Activated CD4-positive, alpha-beta T cell treated with anti-CD3 and anti-CD28 coated beads, Interleukin-2, amount 50 U/mL, for 24 hours (primary cell): ENCODE results near the gene CDC14B.
A peak's percentile ranks its signal among the peaks of the same experiment; 100 is the strongest.
"Not testable (repeated sequence)": the region's sequence is repeated elsewhere in the genome, so short reads cannot be mapped to it uniquely, and the experiment has no call there.

Experiments used
- DNase-seq, 2 donors: peaks; one replicate each; pipeline ENCODE4 v3.0.0-alpha.2; 2020; ENCODE audit warnings: low read depth in 1 of 2, low spot score in 1 of 2

Gene CDC14B

DNA sequence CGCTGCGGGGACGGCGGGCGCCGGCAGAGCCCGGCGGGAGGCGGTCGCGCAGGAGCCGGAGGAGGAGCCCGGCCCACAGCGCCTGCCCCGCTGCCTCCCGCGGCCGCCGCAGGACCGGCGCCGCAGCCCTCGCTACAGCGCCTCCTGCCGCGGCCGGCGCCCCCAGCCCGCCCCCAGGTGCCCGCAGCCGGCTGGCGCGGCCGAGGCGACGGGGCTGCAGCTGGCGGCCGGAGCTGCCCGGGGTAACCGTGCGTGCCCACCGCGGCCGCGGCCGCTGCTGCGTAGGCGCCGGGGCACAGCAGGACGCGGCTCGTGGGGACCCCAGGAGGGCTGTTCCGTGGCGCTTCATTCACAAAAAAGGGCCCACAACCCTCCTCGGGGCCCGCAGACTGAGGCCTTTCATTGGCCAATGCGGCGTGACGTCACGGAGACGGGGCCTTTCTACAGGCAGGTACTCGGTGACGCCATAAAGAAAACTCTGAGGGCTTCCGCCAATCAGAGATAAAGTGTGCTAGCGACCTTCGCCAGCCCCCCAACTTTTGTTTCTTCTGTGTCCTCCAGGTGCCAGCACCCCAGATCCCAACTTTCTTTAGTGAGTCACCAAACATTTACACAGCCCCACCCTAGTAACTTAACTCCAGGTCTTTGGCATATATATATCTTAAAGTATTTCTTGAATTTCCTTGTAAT lies at the start of gene CDC14B:
CDC14B (minus strand) TSS at position 353 of the 690 bp plus-strand sequence. CDS start 465 bp downstream, outside the sequence.
- DNase-seq = peak; percentile 46 to 73

DNA sequence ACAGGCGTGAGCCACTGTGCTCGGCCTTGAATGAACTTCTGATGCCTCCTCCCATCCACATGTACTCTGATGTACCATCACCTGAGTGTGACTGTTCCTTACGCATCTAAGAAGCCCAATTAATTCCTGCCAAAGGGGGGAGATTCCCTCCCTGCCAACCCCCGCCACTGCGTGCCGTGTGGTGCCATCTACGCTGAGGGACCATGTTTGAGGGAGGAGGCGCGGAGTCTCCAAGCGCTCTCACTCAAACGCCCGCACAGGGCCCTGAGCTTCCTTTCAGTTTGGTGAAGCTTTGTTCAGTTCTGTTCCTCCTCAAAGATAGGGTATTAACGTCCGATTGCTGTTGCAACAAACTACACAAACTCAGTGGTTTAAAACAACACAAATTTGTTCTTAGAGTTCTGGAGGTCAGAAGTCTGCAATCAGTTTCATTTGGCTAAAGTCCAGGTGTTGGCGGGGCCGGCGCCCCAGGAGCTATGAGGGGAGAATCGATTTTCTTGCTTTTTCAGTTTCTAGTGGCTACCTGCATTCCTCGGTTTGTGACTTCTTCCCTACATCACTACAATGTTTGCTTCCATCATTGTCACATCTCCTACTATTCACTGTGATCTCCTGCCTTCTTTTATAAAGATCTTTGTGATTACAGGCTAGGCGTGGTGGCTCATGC lies 49.4 kb upstream of the CDC14B start:
- no peak for DNase-seq

DNA sequence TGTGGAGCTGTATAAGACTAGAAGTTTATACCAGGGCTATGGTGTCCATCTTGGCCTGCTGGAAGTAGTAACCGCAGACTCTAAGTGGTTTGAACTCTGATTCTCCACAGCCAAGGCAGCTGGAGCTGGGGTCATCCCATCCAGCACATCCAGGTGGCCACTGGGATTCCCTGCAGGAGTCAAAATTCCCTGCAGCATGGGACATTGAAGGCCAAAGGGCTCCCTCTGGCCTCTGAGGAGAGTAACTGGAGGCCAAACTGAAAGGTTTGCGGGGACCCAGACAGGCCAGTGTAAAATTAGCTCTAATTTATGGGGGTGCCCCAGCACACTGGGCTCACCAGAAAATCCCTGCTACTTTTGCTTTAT lies 47.7 kb upstream of the CDC14B start:
- DNase-seq = no peak

DNA sequence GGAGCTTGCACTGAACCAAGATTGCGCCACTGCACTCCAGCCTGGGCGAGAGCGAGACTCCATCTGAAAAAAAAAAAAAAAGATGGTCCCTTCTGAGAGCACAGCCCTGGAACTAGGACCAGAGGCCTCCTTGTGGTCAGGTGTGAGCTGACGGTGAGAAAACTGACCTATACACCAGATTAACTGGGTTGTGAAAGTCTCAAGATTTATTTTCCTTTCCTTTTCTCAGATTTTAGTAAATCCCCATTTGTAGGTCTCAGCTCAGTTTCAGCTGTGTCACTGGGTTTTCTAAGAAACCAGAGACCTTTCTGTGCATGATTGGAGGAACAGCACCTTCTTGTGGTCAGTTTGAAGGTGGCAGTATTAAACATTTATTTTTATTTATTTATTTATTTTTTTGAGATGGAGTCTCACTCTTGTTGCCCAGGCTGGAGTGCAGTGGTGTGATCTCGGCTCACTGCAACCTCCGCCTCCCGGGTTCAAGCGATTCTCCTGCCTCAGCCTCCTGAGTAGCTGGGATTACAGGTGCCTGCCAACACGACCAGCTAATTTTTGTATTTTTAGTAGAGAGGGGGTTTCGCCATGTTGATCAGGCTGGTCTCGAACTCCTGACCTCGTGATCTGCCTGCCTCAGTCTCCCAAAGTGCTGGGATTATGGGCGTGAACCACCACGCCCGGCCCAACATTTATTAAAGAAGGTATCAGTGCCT lies 47.2 kb upstream of the CDC14B start:
- not testable (repeated sequence) for DNase-seq

DNA sequence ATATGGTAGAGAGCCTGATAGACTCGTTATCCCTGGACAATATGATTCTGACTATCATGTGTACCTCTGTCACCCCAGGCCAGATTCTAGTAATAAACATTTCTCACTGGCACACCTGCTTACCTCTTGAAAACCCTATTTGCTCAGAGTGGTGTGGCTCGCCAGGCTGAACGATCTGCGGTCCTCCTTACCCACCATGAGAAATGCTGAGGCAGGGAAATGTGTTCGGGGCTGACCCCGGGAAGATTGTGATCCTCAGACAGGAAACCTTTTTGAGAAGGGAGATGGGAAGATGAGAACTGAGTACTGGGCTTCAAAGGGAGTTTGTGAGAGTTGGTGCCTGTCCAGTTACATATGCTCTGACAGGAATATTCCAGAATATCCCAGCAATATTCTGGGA lies 46.1 kb upstream of the CDC14B start:
- DNase-seq = no peak

DNA sequence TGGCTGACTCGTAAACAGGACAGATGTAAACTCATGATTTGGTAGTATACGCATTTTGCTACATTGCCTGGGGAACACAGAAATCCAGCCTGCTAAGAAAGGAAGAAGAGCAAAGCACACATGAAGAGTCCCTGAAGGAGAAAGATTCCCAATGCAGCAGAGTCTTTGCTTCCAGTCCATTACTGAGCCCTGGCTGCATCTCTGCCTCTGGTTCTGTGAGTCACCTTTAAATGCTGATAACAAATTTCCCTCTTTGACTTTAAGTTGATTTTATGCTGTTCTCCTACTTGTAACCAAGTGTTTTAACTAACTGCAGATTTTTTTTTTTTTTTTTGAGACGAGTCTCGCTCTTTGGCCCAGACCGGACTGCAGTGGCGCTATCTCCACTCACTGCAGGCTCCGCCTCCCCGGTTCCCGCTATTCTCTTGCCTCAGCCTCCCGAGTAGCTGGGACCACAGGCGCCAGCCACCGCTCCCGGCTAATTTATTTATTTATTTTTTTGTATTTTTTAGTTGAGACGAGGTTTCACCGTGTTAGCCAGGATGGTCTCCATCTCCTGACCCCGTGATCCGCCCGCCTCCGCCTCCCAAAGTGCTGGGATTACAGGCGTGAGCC lies 44.0 kb upstream of the CDC14B start:
- DNase-seq = no peak

DNA sequence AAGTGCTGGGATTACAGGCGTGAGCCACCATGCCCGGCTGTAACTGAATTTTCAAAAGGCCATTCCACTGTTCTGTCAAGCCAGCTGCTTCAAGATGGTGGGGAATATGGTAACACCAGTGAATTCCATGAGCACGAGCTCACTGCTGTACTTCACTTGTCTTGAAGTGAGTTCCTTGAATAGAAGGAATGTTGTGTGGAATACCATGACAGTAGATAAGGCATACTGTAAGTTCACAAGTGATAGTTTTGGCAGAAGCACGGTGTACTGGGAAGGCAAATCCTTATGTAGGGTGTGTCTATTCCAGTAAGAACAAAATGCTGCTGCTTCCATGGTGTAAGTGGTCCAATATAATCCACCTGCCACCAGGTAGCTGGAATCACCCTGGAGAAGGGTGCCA lies 42.1 kb upstream of the CDC14B start:
- no peak for DNase-seq

DNA sequence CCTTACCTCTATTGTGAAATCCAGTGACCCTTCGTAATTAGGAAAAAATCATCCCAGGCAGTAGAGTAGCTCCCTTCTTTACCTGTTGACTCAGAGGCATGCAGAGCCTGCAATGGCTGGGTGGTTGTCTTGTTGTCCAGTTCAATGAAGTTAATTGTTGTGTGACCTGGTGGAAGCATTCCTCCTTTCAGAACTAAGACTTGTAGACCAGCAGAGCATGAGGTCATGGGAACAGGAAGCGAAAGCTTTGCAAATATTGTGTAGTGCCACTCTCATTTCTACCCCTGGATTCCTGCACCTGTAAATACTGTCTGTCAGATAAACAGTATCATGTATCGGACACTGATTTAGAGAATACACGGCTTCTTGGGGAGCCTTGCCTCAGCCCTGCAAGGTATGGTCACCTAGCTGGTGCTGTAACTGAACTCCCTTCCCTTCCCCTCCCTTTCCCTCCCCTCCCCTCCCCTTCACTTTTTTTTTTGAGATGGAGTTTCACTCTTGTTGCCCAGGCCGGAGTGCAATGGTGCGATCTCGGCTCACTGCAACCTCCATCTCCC lies 41.1 kb upstream of the CDC14B start:
- DNase-seq = no peak

DNA sequence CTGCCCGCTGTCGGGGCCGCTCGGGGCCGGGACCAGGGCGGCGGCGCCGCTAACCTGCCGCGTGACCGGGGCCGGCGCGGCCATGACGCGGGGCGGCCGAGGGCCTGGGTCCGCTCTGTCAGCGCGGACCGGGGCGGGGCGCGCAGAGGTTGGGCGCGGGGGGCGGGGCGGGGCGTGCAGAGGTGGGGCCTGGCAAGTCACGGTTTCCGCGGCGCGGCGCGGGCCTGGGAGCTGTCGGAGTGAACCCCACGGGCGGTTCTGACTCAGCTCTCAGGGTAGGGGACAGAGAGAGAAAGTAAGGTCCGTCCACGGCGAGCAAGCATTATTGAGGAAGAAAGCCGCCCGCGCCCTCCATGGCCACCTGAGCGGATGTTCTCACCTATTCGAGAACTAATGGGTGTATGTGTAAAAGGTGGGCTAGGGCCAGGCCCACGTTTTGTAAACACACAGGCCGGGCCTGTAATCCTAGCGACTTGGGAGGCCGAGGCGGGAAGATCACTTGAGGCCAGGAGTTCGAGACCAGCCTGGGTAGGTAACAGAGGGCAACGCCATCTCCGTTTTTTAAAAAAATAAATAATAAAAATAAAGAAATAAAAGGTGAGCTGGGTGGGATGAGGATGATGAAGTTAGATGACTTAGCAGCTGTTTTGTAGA lies 35.7 kb upstream of the CDC14B start, which contains the start of gene PRXL2C:
PRXL2C (minus strand) TSS at position 120 of the 654 bp plus-strand sequence; CDS start at position 84, 36 bp downstream.
- DNase-seq = peak; percentile 56 to 62

DNA sequence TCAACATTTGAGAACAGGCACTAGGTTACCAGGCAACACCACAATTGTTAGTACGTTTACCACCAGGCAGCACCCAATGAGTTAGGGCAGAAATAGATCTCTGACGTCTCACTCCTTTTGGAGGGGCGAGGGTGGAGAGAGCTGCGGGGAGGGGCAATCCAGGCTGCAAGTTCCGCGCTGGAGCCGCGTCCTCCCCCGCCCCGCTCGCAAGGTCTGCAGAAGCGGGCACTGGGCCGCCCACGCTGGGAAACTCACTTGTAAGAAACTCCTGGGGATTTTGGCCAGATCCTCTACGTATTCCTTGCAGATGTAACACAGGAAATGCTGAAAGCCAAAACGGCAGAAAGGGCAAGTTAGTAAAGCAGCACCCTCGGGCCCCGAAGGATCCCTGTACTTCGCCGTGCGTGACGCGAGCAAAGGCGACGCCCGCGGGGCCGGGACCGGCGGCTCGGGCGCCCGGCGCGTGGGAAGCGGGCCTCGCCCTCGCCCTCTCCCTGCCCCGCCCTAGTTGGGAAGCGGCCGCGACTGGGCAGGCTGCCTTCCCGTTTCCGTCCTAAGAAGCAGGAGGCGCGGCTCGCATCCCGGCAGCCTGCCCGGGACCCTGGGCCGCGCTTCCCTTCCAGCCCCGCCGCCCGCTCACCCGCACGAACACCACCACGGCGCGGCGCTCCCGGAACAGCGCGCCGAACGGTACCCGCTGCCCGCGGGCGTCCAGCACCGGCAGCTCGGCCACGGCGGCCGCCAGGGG lies 35.0 kb upstream of the CDC14B start:
- peak; percentile 27 to 29 for DNase-seq

DNA sequence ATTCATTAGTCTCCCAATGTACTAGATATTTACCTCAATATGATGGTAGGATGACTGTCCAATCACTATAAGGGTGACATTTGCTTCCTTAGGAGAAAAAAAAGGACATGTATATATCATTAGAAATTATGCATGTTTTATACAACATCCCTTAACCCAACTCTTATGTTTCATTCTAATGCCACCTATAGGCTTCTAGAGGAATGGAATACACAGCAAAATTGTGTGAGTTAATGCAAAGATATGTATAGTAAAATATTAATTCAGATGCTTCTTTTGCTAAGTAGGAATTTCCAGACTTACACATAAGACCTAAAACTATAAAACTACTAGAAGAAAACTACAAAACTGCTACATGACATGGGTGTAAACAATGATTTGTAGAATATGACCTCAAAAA lies 32.0 kb upstream of the CDC14B start:
- DNase-seq = no peak

DNA sequence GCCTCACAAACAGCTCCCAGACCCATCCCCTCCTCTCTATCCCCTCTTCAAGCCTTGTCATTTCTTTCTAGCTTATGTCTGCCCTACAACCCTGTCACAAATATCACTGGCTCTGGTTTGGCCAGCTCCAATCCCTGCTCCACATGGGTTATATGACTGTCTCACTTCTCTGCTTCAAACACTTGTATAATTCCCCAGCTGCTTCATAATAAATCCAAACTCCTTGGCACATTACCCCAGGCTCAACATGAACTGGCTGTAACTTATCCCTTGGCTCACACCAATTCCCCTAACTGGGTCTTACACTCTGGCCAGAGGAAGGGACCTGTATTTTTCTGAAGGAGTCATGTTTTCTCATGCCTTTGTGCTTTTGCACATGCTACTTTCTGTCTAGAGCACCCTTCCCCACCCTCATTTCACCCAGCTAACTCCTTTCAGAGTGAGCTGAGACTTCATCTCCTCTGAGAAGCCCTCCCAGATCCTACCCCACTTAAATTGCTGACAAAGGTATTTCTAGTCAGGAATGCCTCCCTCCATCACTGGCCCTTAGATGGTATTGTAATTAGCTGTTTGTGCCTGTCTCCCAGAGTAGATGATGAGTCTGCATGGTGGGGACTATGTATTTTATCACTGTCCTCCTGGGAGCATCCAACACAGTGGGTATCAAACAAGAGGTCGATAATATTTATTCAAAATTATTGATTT lies 30.1 kb upstream of the CDC14B start:
- no peak for DNase-seq

DNA sequence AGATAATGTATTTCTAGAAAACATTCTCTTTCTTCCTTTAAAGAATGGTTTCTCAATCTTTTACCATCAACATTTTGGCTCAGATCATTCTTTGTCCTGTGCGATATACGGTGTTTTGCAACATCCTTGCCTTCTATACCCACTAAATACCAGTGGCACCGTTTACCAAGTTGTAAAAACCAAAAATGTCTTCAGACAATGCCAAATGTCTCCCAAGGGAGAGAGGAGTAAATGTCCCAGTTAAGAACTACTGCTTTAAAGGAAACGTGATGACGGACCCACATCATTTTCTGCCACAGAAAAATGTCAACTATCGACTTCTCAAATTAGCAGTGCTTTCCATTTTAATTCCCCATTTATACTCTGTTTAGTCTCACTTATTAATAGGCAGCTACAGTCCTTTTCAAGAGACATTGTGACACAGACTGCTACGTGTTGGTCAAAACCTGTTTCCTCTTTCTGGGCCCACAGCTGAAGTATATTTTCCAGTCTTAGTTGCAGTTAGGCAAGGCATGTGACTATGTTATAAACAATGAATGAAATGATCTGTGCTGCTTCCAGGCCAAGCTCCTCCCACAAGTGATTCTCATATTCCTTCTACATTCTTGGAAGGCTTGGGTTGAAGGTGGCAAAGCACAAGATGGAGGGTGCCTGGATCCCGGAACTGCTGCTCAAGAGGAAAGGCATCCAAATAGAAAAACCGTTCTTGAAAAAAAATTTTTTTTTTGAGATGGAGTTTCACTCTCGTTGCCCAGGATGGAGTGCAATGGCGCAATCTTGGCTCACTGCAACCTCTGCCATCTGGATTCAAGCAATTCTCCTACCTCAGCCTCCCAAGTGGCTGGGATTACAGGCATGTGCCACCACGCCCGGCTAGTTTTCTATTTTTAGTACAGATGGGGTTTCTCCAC lies 26.7 kb upstream of the CDC14B start:
- no peak for DNase-seq

DNA sequence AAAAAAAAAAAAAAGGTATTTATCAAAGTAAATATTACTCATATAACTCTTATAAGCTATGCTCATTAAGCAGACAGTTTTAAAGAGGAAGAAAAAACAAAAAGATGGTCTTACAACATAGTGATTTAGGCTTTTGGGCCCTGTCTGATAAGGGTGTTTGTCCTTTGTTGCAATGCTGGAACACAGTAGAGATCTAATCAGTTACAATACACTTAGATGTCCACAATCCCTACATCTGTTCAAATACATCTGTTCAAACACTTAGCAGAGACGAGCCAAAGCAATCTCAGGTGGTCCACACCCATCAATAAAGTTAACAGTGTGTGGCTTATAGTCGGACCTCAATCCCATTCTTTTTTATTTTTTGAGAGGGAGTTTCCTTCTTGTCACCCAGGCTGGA lies 24.5 kb upstream of the CDC14B start:
- DNase-seq = no peak

DNA sequence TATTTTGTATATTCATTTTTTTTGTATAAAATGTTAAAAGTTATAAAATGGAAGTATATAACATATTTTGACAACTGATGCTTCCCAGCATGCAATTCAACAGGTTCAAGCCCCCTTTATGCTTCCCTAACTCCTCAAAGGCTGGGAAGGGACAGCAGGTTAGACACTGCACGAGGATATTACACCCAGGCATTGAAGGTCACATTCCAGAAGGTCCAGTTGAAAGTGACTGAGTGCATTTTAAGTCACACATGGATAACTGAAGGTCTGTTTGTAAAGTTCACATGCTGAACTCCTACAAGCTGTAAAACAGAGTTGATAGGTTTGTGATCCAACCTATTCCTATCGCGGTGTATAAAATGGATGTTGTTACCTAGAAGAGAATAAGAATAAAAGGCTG lies 21.9 kb upstream of the CDC14B start:
- no peak for DNase-seq

DNA sequence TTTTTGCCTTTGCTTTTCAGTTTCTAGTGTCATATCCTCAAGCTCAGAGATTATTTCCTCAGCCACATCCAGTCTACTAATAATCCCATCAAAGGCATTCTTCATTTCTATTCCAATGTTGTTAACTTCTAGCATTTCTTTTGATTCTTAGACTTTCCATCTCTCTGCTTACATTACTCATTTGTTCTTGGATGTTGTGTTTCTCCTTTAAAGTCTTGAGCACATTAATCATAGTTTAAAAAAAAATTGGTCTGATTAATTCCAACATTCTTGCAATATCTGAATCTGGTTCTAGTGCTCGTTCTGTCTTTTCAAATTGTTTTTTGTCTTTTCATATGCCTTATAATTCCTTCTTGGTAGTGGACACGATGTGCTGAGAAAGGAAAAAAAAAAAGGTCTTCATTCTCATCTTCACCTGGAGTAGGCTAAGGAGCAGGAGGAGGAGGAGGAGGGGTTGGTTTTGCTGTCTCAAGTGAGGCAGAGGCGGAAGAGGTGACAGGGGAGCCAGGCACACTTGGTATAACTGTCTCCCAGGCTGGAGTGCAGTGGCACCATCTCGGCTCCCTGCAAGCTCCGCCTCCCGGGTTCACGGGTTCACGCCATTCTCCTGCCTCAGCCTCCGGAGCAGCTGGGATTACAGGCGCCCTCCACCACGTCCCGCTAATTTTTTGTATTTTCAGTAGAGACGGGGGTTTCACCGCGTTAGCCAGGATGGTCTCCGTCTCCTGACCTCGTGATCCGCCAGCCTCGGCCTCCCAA lies 19.1 kb upstream of the CDC14B start:
- DNase-seq = no peak

DNA sequence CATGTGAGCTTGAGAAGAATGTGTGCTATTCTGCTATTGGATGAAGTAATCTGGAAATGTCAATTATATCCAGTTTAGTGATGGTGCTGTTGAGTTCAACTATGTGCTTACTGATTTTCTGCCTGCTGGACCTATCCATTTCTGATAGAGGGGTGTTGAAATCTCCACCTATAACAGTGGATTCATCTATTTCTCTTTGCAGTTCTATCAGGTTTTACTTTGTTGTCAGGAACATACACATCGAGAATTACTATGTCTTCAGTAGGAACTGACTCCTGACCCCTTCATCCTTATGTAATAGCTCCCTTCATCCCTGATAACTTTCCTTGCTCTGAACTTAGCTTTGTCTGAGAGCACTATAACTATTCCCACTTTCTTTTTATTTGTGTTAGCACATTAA lies 16.7 kb upstream of the CDC14B start:
- DNase-seq = no peak

DNA sequence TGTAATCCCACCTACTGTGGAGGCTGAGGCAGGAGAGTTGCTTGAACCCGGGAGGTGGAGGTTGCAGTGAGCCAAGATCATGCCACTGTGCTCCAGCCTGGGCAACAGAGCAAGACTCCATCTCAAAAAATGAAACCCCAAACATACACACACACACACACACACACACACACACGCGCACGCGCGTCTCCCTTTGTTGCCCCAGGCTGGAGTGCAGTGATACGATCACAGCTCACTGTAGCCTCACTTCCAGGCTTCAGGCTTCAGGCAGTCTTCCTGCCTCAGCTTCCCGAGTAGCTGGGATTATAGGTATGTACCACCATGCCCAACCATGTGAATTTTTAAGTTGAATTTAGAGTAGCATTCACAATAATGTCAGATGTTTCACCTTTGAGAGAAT lies 13.9 kb upstream of the CDC14B start:
- not testable (repeated sequence) for DNase-seq
